GM23338 (cell line): ENCODE data around the gene WBP2. TPM values are rescaled to one million over a fixed set of nuclear protein-coding genes. Genes with fewer than 3 reads are reported as not detected.

Experiments
- ATAC-seq: fragments of 200-7000 bp; cut with Tn5 transposase; 3 replicates; pipeline ENCODE4 v1.9.1; 2020
- DNase-seq: peaks from one replicate; pipeline ENCODE4 v3.0.0-alpha.2; 2015; ENCODE audit warnings: low spot score
- H2AFZ ChIP-seq: fragments of 200-600 bp; sonication (generic); 2 replicates; pipeline ENCODE4 v1.8.0; 2016; ENCODE audit warnings: antibody characterized with exemption, mild to moderate bottlenecking, moderate library complexity
- H3F3A ChIP-seq: fragments of 200-600 bp; sonication (generic); replicated peaks from 2 replicates; pipeline ENCODE4 v1.8.0; 2017; ENCODE audit warnings: antibody characterized with exemption, mixed run types, low read depth
- H3K27ac ChIP-seq: fragments of 200-600 bp; sonication (generic); 2 replicates; pipeline ENCODE4 v1.6.1; 2016; ENCODE audit warnings: low read depth
- H3K27me3 ChIP-seq: fragments of 200-600 bp; sonication (generic); 2 replicates; pipeline ENCODE4 v1.8.0; 2016; ENCODE audit warnings: mild to moderate bottlenecking, mixed run types, moderate library complexity; ENCODE audit not compliant: insufficient read depth
- H3K36me3 ChIP-seq: fragments of 200-600 bp; sonication (generic); 2 replicates; pipeline ENCODE4 v1.8.0; 2016; ENCODE audit warnings: mild to moderate bottlenecking; ENCODE audit not compliant: insufficient read depth
- H3K4me1 ChIP-seq: fragments of 200-600 bp; sonication (generic); 2 replicates; pipeline ENCODE4 v1.8.0; 2016; ENCODE audit warnings: mild to moderate bottlenecking, moderate library complexity; ENCODE audit not compliant: insufficient read depth
- H3K4me2 ChIP-seq: fragments of 200-600 bp; sonication (generic); 2 replicates; pipeline ENCODE4 v1.7.1; 2017; ENCODE audit warnings: mixed run types
- H3K4me3 ChIP-seq: fragments of 200-600 bp; sonication (generic); 2 replicates; pipeline ENCODE4 v1.6.1; 2016; ENCODE audit warnings: mixed run types
- H3K79me2 ChIP-seq: fragments of 200-600 bp; sonication (generic); replicated peaks from 2 replicates; pipeline ENCODE4 v1.8.0; 2017; ENCODE audit warnings: mild to moderate bottlenecking; ENCODE audit not compliant: insufficient read depth
- H3K9me2 ChIP-seq: fragments of 200-600 bp; sonication (generic); 2 replicates; pipeline ENCODE4 v1.8.0; 2017; ENCODE audit not compliant: insufficient read depth
- H4K20me1 ChIP-seq: fragments of 200-600 bp; sonication (generic); replicated peaks from 2 replicates; pipeline ENCODE4 v1.8.0; 2017; ENCODE audit warnings: mild to moderate bottlenecking; ENCODE audit not compliant: insufficient read depth
- H3K27ac Mint-ChIP-seq: 2 replicates; pipeline ENCODE4 v1.8.0; 2020; ENCODE audit warnings: inconsistent platforms, mild to moderate bottlenecking, moderate library complexity, mixed read lengths
- H3K27me3 Mint-ChIP-seq: 3 replicates; pipeline ENCODE4 v1.8.0; 2022; ENCODE audit warnings: low read depth, mild to moderate bottlenecking, moderate library complexity, mixed read lengths, inconsistent platforms; ENCODE audit not compliant: insufficient read depth, poor library complexity
- H3K36me3 Mint-ChIP-seq: 3 replicates; pipeline ENCODE4 v1.8.0; 2021; ENCODE audit warnings: low read depth, mild to moderate bottlenecking, inconsistent platforms, moderate library complexity, mixed read lengths
- H3K4me1 Mint-ChIP-seq: 3 replicates; pipeline ENCODE4 v1.8.0; 2020; ENCODE audit warnings: mild to moderate bottlenecking, inconsistent platforms, mixed read lengths
- H3K4me3 Mint-ChIP-seq: 3 replicates; pipeline ENCODE4 v1.8.0; 2021; ENCODE audit warnings: moderate library complexity, mild to moderate bottlenecking, inconsistent platforms, mixed read lengths
- H3K9me3 Mint-ChIP-seq: 3 replicates; pipeline ENCODE4 v1.8.0; 2020; ENCODE audit warnings: moderate library complexity, mild to moderate bottlenecking, inconsistent platforms, mixed read lengths
- CREB1 ChIP-seq: fragments of 250-450 bp; sonication (Bioruptor Pico); IDR thresholded peaks from 2 replicates; pipeline ENCODE4 v1.5.0; 2020; ENCODE audit warnings: low read depth, mild to moderate bottlenecking, moderate library complexity
- EZH2phosphoT487 ChIP-seq: fragments of 200-600 bp; sonication (generic); IDR thresholded peaks from one replicate; pipeline ENCODE4 v1.8.1; 2018; ENCODE audit warnings: antibody characterized with exemption; ENCODE audit not compliant: unreplicated experiment
- JUNB ChIP-seq: IDR thresholded peaks from one replicate; pipeline ENCODE4 v1.6.1; 2016; ENCODE audit warnings: antibody characterized with exemption; ENCODE audit not compliant: unreplicated experiment
- NANOG ChIP-seq: IDR thresholded peaks from 2 replicates; pipeline ENCODE4 v1.6.1; 2016; ENCODE audit warnings: antibody characterized with exemption, borderline replicate concordance
- STAT1 ChIP-seq: IDR thresholded peaks from one replicate; pipeline ENCODE4 v1.6.1; 2016; ENCODE audit warnings: antibody characterized with exemption; ENCODE audit not compliant: unreplicated experiment
- ZNF114 ChIP-seq: fragments of 250-450 bp; sonication (Bioruptor Pico); IDR thresholded peaks from 2 replicates; pipeline ENCODE4 v1.5.0; 2020; ENCODE audit warnings: mild to moderate bottlenecking, moderate library complexity
- polyA plus RNA-seq: library from polyadenylated mRNA; unstranded; fragments of >200 nt; fragmentation: Nextera tagmentation; extraction: Ambion mirVana; gene quantifications from 2 replicates; pipeline ENCODE4 v1.2.1, GENCODE V29; 2016
- total RNA-seq: library from RNA; depleted of rRNA; stranded (reverse); fragments of >200 nt; shearing (Covaris generic); gene quantifications from 2 replicates; pipeline ENCODE4 v1.2.3, GENCODE V29; 2014
- TF ChIP-seq, protein P1 (sequence below), 2 experiments: fragments of 200-600 bp in 1 of 2; sonication (generic) in 1 of 2; conservative IDR thresholded peaks; 2 replicates each; pipeline versions ENCODE4 v1.5.1 to v1.6.1; 2016 to 2017; ENCODE audit warnings: antibody characterized with exemption in 2 of 2, low read depth in 2 of 2, mild to moderate bottlenecking in 2 of 2, moderate library complexity in 1 of 2
- TF ChIP-seq, protein P2 (sequence below): fragments of 250-450 bp; sonication (Bioruptor Pico); IDR thresholded peaks from 2 replicates; pipeline ENCODE4 v1.5.0; 2020; ENCODE audit warnings: mild to moderate bottlenecking, moderate library complexity
- TF ChIP-seq, protein P3 (sequence below): IDR thresholded peaks from 2 replicates; pipeline ENCODE4 v1.6.1; 2016; ENCODE audit warnings: antibody characterized with exemption

WBP2 gene
- total and polyA plus RNA-seq, 2 experiments from 2014 or later: 36.2 to 63.5 TPM

DNA sequence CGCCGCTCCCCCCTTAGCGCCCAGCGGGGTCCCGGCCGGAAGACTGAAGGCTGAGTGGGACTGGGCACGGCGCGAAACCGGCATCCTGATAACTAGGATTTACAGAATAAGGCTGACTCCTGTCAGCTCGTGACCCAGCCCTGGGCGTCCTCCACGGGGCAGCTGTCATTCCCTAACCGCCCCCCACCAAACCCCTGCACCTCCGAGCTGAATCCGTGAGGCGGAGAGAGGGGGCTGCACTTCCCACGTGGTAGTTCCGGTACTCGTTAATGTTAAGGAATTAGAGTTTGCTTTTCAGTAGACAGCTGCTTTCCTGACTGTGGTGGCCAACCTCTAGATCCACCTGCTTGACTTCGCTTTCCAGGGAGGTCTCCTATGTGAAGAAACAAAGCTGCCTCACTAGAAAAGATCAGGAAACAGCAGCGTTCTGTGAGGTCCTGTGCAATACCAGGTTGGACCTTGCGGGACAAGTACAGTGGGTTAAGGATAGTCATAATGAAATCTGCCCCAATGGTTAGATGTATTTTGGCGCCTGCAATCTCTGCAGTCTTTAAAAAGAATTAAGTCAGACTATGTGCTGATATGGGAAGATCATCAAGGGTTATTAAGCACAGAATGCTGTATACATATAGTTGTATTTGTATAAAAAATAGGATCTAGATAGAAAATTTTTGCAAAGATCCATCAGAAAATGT lies 1.1 kb upstream of the WBP2 start:
- H3K79me2 ChIP-seq: peaks cover 20% of the 10 kb centered on the region
- peaks cover 12% of the 10 kb centered on the region; the same call in 1 of the 2 replicates for H3F3A ChIP-seq
- Mint-ChIP-seq H3K27ac (peak overlapping the region; percentile 89), H3K27me3 (peaks cover 6% of the 10 kb centered on the region), H3K36me3 (peaks cover 7% of the 10 kb centered on the region; the same call in 2 of the 3 replicates), H3K4me1 (peaks cover 9% of the 10 kb centered on the region), H3K9me3 (no peaks in the 10 kb centered on the region), H3K4me3 (no peak overlapping the region; the same call in 2 of the 3 replicates)
- H3K36me3 ChIP-seq: 0 out of 2 replicates have a peak, but pooled peaks cover under 1% of the 10 kb centered on the region
- H2AFZ ChIP-seq: peak overlapping the region; percentile 80
- H3K27ac ChIP-seq: peak overlapping the region; percentile 85
- peak overlapping the region; percentile 86 for H3K4me2 ChIP-seq
- H4K20me1 ChIP-seq: 0 out of 2 replicates have a peak, but pooled peaks cover 10% of the 10 kb centered on the region
- no peaks in the 10 kb centered on the region for H3K9me2 ChIP-seq
- TF ChIP-seq JUNB: no peak
- no peak for TF ChIP-seq EZH2phosphoT487
- peak; percentile 37; the same call in 1 of the 2 replicates for TF ChIP-seq CREB1 (CRISPR knock-in tag)
- no peak for TF ChIP-seq NANOG
- TF ChIP-seq, protein P1, sequence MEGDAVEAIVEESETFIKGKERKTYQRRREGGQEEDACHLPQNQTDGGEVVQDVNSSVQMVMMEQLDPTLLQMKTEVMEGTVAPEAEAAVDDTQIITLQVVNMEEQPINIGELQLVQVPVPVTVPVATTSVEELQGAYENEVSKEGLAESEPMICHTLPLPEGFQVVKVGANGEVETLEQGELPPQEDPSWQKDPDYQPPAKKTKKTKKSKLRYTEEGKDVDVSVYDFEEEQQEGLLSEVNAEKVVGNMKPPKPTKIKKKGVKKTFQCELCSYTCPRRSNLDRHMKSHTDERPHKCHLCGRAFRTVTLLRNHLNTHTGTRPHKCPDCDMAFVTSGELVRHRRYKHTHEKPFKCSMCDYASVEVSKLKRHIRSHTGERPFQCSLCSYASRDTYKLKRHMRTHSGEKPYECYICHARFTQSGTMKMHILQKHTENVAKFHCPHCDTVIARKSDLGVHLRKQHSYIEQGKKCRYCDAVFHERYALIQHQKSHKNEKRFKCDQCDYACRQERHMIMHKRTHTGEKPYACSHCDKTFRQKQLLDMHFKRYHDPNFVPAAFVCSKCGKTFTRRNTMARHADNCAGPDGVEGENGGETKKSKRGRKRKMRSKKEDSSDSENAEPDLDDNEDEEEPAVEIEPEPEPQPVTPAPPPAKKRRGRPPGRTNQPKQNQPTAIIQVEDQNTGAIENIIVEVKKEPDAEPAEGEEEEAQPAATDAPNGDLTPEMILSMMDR (conservative IDR thresholded peaks at IDR 0.05; ENCODE audit: low read depth in 2 of 2): peak; percentile 53 to 60
- H3K4me1 ChIP-seq: peaks cover 6% of the 10 kb centered on the region
- H3K4me3 ChIP-seq: peak overlapping the region; percentile 61
- no peaks in the 10 kb centered on the region for H3K27me3 ChIP-seq
- DNase-seq (no peak), ATAC-seq (peak; percentile 4)

DNA sequence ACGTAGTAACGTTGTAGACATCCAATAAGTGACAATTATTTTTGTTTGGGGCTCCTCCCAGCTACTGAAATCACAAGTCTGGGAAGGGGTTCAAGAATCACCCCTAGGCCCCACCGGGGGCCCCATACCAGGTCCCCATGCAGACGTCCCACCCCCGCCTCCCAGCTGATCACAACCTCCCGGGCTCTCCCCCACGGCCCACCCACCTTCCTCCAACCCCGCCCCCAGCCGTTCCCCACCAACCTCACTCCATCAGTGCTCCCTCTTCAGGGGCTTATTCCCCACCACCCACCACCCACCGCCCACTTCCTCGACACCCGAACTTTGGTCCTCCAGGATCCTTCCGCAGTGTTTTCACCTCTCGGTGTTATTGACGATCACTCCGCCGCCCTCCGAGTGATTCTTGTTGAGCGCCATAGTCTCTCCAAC lies 240 bp downstream of the WBP2 start:
- H3K27me3 Mint-ChIP-seq: peaks cover 3% of the 10 kb centered on the region
- peak; percentile 23 for ATAC-seq
- Histone ChIP-seq H3K4me1 (peaks cover 6% of the 10 kb centered on the region), H3K4me3 (peak overlapping the region; percentile 64), H4K20me1 (0 out of 2 replicates have a peak, but pooled peaks cover 10% of the 10 kb centered on the region), H3K9me2 (no peaks in the 10 kb centered on the region), H3K79me2 (peaks cover 20% of the 10 kb centered on the region), H3K4me2 (peak overlapping the region; percentile 87), H3K27me3 (no peaks in the 10 kb centered on the region), H3K36me3 (peaks cover 7% of the 10 kb centered on the region; the same call in 1 of the 2 replicates), H3K27ac (peak overlapping the region; percentile 73), H3F3A (peaks cover 9% of the 10 kb centered on the region; the same call in 1 of the 2 replicates), H2AFZ (no peak overlapping the region)
- no peak overlapping the region for H3K4me3 Mint-ChIP-seq
- H3K27ac Mint-ChIP-seq: no peak overlapping the region
- no peak for DNase-seq
- peaks cover 9% of the 10 kb centered on the region for H3K4me1 Mint-ChIP-seq
- H3K36me3 Mint-ChIP-seq: peaks cover 19% of the 10 kb centered on the region; the same call in 2 of the 3 replicates
- no peaks in the 10 kb centered on the region for H3K9me3 Mint-ChIP-seq
- TF ChIP-seq ZNF114: no peak
- no peak for TF ChIP-seq JUNB
- no peak for TF ChIP-seq STAT1
- no peak for TF ChIP-seq CREB1 (CRISPR knock-in tag)
- TF ChIP-seq, protein P2, sequence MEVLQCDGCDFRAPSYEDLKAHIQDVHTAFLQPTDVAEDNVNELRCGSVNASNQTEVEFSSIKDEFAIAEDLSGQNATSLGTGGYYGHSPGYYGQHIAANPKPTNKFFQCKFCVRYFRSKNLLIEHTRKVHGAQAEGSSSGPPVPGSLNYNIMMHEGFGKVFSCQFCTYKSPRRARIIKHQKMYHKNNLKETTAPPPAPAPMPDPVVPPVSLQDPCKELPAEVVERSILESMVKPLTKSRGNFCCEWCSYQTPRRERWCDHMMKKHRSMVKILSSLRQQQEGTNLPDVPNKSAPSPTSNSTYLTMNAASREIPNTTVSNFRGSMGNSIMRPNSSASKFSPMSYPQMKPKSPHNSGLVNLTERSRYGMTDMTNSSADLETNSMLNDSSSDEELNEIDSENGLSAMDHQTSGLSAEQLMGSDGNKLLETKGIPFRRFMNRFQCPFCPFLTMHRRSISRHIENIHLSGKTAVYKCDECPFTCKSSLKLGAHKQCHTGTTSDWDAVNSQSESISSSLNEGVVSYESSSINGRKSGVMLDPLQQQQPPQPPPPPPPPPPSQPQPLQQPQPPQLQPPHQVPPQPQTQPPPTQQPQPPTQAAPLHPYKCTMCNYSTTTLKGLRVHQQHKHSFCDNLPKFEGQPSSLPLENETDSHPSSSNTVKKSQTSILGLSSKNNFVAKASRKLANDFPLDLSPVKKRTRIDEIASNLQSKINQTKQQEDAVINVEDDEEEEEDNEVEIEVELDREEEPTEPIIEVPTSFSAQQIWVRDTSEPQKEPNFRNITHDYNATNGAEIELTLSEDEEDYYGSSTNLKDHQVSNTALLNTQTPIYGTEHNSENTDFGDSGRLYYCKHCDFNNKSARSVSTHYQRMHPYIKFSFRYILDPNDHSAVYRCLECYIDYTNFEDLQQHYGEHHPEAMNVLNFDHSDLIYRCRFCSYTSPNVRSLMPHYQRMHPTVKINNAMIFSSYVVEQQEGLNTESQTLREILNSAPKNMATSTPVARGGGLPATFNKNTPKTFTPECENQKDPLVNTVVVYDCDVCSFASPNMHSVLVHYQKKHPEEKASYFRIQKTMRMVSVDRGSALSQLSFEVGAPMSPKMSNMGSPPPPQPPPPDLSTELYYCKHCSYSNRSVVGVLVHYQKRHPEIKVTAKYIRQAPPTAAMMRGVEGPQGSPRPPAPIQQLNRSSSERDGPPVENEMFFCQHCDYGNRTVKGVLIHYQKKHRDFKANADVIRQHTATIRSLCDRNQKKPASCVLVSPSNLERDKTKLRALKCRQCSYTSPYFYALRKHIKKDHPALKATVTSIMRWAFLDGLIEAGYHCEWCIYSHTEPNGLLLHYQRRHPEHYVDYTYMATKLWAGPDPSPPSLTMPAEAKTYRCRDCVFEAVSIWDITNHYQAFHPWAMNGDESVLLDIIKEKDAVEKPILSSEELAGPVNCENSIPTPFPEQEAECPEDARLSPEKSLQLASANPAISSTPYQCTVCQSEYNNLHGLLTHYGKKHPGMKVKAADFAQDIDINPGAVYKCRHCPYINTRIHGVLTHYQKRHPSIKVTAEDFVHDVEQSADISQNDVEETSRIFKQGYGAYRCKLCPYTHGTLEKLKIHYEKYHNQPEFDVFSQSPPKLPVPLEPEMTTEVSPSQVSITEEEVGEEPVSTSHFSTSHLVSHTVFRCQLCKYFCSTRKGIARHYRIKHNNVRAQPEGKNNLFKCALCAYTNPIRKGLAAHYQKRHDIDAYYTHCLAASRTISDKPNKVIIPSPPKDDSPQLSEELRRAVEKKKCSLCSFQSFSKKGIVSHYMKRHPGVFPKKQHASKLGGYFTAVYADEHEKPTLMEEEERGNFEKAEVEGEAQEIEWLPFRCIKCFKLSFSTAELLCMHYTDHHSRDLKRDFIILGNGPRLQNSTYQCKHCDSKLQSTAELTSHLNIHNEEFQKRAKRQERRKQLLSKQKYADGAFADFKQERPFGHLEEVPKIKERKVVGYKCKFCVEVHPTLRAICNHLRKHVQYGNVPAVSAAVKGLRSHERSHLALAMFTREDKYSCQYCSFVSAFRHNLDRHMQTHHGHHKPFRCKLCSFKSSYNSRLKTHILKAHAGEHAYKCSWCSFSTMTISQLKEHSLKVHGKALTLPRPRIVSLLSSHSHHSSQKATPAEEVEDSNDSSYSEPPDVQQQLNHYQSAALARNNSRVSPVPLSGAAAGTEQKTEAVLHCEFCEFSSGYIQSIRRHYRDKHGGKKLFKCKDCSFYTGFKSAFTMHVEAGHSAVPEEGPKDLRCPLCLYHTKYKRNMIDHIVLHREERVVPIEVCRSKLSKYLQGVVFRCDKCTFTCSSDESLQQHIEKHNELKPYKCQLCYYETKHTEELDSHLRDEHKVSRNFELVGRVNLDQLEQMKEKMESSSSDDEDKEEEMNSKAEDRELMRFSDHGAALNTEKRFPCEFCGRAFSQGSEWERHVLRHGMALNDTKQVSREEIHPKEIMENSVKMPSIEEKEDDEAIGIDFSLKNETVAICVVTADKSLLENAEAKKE (CRISPR knock-in tag): no peak
- TF ChIP-seq, protein P3, sequence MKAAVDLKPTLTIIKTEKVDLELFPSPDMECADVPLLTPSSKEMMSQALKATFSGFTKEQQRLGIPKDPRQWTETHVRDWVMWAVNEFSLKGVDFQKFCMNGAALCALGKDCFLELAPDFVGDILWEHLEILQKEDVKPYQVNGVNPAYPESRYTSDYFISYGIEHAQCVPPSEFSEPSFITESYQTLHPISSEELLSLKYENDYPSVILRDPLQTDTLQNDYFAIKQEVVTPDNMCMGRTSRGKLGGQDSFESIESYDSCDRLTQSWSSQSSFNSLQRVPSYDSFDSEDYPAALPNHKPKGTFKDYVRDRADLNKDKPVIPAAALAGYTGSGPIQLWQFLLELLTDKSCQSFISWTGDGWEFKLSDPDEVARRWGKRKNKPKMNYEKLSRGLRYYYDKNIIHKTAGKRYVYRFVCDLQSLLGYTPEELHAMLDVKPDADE: no peak
